HG03520 (cell line): ENCODE measurements around the gene DNAH8.

Source experiments
- ATAC-seq: cut with Tn5 transposase; IDR thresholded peaks from one replicate; pipeline ENCODE4 v1.9.1; 2021; ENCODE audit warnings: mild to moderate bottlenecking, moderate library complexity; ENCODE audit not compliant: unreplicated experiment

DNAH8 gene

GRCh38 chr6:38749473-38749872, 34.4 kb downstream of the DNAH8 start:
- ATAC-seq, result no peak

GRCh38 chr6:38750968-38751615, 36.0 kb downstream of the DNAH8 start:
- ATAC-seq, result no peak

- no peak for ATAC-seq
Measured at GRCh38 chr6:38753707-38754106, 38.6 kb downstream of the DNAH8 start.

- ATAC-seq, result no peak
Measured at GRCh38 chr6:38755207-38755606, 40.1 kb downstream of the DNAH8 start.

- ATAC-seq, result no peak
Measured at GRCh38 chr6:38755874-38756273, 40.8 kb downstream of the DNAH8 start.

- no peak for ATAC-seq
Measured at GRCh38 chr6:38760097-38760496, 45.0 kb downstream of the DNAH8 start.

- ATAC-seq, result no peak
Measured at GRCh38 chr6:38762848-38763247, 47.7 kb downstream of the DNAH8 start.

- no peak for ATAC-seq
Measured at GRCh38 chr6:38767560-38767959, 52.4 kb downstream of the DNAH8 start.

- no peak for ATAC-seq
Measured at GRCh38 chr6:38773338-38773737, 58.2 kb downstream of the DNAH8 start.

- no peak for ATAC-seq
Measured at GRCh38 chr6:38774929-38775707, 60.0 kb downstream of the DNAH8 start.

GRCh38 chr6:38775870-38776269, 60.8 kb downstream of the DNAH8 start:
- no peak for ATAC-seq

GRCh38 chr6:38776515-38776914, 61.4 kb downstream of the DNAH8 start:
- ATAC-seq, result no peak

GRCh38 chr6:38779310-38780062, 64.4 kb downstream of the DNAH8 start:
- no peak for ATAC-seq

- ATAC-seq, result no peak
Measured at GRCh38 chr6:38782616-38783015, 67.5 kb downstream of the DNAH8 start.

- no peak for ATAC-seq
Measured at GRCh38 chr6:38783443-38784228, 68.5 kb downstream of the DNAH8 start.

- ATAC-seq, result no peak
Measured at GRCh38 chr6:38784506-38785235, 69.6 kb downstream of the DNAH8 start.

GRCh38 chr6:38786486-38786885, 71.4 kb downstream of the DNAH8 start:
- no peak for ATAC-seq

GRCh38 chr6:38789256-38789655, 74.1 kb downstream of the DNAH8 start:
- ATAC-seq, result no peak

- ATAC-seq, result no peak
Measured at GRCh38 chr6:38792356-38792755, 77.2 kb downstream of the DNAH8 start.

- no peak for ATAC-seq
Measured at GRCh38 chr6:38794682-38795081, 79.6 kb downstream of the DNAH8 start.
